ENCODE data around the gene MCF2L2.

Gene MCF2L2

GRCh38 chr3:183197734-183198133, 230.7 kb downstream of the MCF2L2 start:
- DNase-seq (ENCODE audit: low read depth): no peak
- no peak overlapping the region for H3K4me3 ChIP-seq (ENCODE audit: low read depth, low read length)
- TF ChIP-seq CTCF (IDR thresholded peaks at IDR 0.05; ENCODE audit: low read depth, low read length, missing control alignments): no peak

- H3K4me3 ChIP-seq (ENCODE audit: low read depth, low read length): no peak overlapping the region
- no peak for DNase-seq (ENCODE audit: low read depth)
- TF ChIP-seq CTCF (IDR thresholded peaks at IDR 0.05; ENCODE audit: low read depth, low read length, missing control alignments): no peak
These were observed 233.2 kb downstream of the MCF2L2 start for GRCh38 chr3:183195266-183195665.

GRCh38 chr3:183193762-183194689, 234.4 kb downstream of the MCF2L2 start:
- no peak for TF ChIP-seq CTCF (IDR thresholded peaks at IDR 0.05; ENCODE audit: low read depth, low read length, missing control alignments)
- no peak for DNase-seq (ENCODE audit: low read depth)
- H3K4me3 ChIP-seq (ENCODE audit: low read depth, low read length): no peak overlapping the region

- no peak overlapping the region for H3K4me3 ChIP-seq (ENCODE audit: low read depth, low read length)
- no peak for TF ChIP-seq CTCF (IDR thresholded peaks at IDR 0.05; ENCODE audit: low read depth, low read length, missing control alignments)
- DNase-seq (ENCODE audit: low read depth): no peak
These were observed 235.6 kb downstream of the MCF2L2 start for GRCh38 chr3:183192650-183193300.

DNA sequence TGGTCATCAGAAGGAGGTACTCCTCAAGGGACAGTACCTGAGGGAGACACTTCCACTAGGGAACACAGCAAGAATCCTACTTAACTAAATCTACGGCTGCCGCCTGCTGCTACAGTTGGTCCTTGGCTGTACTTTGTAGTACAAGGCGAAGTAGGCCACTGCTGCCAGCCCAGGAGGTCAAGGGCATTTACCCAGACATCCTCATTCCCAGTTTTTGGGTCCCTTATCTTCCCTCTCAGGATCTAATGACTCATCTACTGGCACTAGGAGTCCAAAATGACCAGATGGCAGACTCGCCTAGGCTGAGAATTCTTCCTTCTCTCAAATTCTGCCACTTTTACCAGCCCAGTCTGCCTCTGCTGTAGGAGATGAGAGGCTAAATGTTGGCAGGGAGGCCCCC, 238.8 kb downstream of the MCF2L2 start:
- DNase-seq (ENCODE audit: low read depth): no peak
- no peak for TF ChIP-seq CTCF (IDR thresholded peaks at IDR 0.05; ENCODE audit: low read depth, low read length, missing control alignments)
- no peak overlapping the region for H3K4me3 ChIP-seq (ENCODE audit: low read depth, low read length)

DNA sequence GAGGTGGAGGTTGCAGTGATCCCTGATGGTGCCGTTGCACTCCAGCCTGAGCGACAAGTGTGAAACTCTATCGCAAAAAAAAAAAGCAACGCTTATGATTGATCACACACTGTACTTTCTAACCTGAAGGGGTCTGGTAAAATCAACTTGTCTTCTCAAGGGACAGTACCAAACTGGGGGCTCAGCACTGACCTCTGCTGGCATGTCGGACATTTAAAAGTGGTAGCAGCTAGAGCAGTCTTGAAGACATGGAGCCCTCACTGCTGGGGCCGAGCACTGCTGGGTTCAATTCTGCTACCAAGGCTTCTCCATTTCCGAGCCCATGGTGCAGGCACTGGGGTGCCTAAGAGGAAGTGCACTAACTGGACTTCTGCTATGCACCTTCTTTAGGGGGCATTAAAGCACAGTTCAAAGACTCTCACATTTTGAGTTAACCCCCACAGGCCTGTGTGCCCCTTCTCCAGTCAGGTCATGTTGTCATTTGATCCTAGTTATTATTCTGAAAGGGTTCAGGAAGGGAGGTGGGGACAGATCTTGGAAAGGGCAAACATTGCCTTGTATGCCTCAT, 239.4 kb downstream of the MCF2L2 start:
- peak; percentile 15 for DNase-seq (ENCODE audit: low read depth)

More for the DNA sequence above, 239.4 kb downstream of the MCF2L2 start:
- no peak overlapping the region for H3K4me3 ChIP-seq (ENCODE audit: low read depth, low read length)
- TF ChIP-seq CTCF (IDR thresholded peaks at IDR 0.05; ENCODE audit: low read depth, low read length, missing control alignments): peak; percentile 63
